ENCODE data around the gene MCM3. TPM values are rescaled to one million over a fixed set of nuclear protein-coding genes. Genes with fewer than 3 reads are reported as not detected.
A peak's percentile ranks its signal among the peaks of the same experiment; 100 is the strongest.

Gene MCM3
- total and polyA plus RNA-seq, 7 experiments from 2014 or later = 20.3 to 157 (median 47.9) TPM

DNA sequence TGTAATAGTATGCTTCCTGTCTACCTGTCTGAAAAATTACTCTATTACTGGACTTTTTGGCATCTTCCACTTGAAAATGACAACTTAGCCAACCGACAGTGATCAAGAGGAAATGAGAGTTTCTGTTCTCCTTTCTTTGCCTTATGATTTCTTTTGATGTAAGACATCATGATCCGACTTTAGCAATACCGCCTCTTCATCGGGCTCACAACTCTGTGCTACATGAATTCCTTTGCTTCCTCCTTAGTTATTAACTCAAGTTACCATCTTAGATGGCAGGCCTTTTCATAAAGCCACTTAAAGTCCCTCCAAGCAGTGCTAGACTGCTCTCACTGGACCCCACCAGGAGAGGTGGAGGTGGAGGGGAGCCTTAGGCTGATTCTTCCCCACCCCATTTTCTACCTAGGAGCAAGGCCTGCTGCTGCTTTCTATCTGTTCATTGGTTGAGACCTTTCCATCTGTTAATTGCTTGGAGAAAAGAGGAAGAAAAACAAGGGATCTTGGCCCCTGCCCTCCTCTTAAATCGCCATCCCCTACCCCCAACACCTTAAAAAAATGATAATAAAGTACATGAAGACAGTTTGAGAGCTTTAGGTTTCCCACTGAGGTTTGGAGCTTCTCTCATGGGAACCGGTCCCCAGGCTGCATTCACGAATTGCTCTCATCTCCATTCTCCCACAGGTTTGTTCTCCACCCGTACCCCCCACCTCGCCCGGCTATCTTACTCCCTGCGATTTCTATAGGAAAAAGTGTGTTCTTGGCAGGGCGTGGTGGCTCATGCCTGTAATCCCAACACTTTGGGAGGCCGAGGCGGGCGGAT is 21.6 kb upstream of the MCM3 start:
- peak overlapping the region; percentile 38 to 84 (median 76) for H3K4me3 Mint-ChIP-seq
- H3K27ac Mint-ChIP-seq = peak overlapping the region; percentile 68 to 98 (median 96)
- peaks cover 0 to 7% (median 2%) of the 10 kb centered on the region in 11 donors for H3K9me3 Mint-ChIP-seq
- DNase-seq (peak in 6 of 9 donors; percentile 23 to 44 (median 32)), ATAC-seq (peak; percentile 52)
- peak overlapping the region; percentile 64 for H3K27ac ChIP-seq (ENCODE audit: low read depth, low read length)
- H3K4me1 ChIP-seq (ENCODE audit: control insufficient read depth in 2 of 2, insufficient read depth in 2 of 2, low read length in 2 of 2) = peaks cover 53 to 78% of the 10 kb centered on the region in 2 donors
- peak overlapping the region; percentile 20 for H3K4me3 ChIP-seq (ENCODE audit: low read length)
- ChIA-PET CTCF (interaction anchor here (0.7 to 6.5 kb wide), 4 partner anchors 20 to 95 kb away, joined by 3 to 46 read pairs (median 5); partner anchors contain the start of gene MCM3), POLR2A (interaction anchor here (0.6 to 3.7 kb wide), 14 partner anchors 8 to 882 kb away, joined by 3 to 21 read pairs (median 4); partner anchors contain the start of genes MCM3 and PAQR8)
- intact Hi-C loops (cut with micrococcal nuclease) = loop anchor here (1.0 to 10.0 kb wide), 6 partner anchors 9 to 1039 kb away; partner anchors contain the start of gene ELOVL5 (in 1 of the 2)
- H3K27me3 Mint-ChIP-seq = no peaks in the 10 kb centered on the region
- peaks cover 54 to 96% (median 82%) of the 10 kb centered on the region in 7 donors for H3K4me1 Mint-ChIP-seq
- H3K36me3 Mint-ChIP-seq = peaks cover 0 to 7% (median 0%) of the 10 kb centered on the region in 5 donors
- H3K9me3 ChIP-seq (ENCODE audit: control insufficient read depth in 2 of 3, low read length in 3 of 3) = no peaks in the 10 kb centered on the region
- no peaks in the 10 kb centered on the region for H3K27me3 ChIP-seq (ENCODE audit: control insufficient read depth in 2 of 2, insufficient read depth in 2 of 2, low read length in 2 of 2)
- H3K36me3 ChIP-seq (ENCODE audit: control insufficient read depth in 2 of 3, insufficient read depth in 3 of 3, low read length in 3 of 3) = no peaks in the 10 kb centered on the region

DNA sequence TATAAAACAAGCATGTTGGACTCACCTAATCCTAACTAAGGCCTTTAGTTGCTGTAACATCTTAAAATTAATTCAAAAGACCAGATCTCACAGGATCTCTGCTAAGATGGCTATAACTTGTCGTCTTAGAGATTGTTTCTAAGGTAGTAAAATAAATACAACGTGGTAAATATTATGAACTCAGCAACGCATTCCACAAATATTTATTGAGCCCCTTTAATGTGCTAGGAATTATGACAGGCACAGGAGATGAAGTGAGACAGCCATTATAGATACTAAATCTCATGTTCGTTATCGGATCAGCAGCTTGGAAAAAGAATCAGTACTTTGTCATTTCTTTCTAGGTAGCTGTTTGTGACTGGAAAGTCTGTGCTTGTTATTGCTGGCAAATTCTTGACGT is 20.9 kb upstream of the MCM3 start:
- no peaks in the 10 kb centered on the region for H3K27me3 ChIP-seq (ENCODE audit: control insufficient read depth in 2 of 2, insufficient read depth in 2 of 2, low read length in 2 of 2)
- ATAC-seq (peak; percentile 12), DNase-seq (peak in 1 of 9 donors; percentile 12)
- H3K36me3 ChIP-seq (ENCODE audit: control insufficient read depth in 2 of 3, insufficient read depth in 3 of 3, low read length in 3 of 3) = no peaks in the 10 kb centered on the region
- peaks cover 50 to 92% (median 81%) of the 10 kb centered on the region in 7 donors for H3K4me1 Mint-ChIP-seq
- ChIA-PET CTCF (interaction anchor here (0.6 to 6.5 kb wide), 5 partner anchors 19 to 94 kb away, joined by 3 to 46 read pairs (median 4); partner anchors contain the start of genes MCM3 and PAQR8), POLR2A (interaction anchor here (0.6 to 1.5 kb wide), 8 partner anchors 13 to 114 kb away, joined by 3 to 16 read pairs (median 3); partner anchors contain the start of gene PAQR8)
- H3K27ac ChIP-seq (ENCODE audit: low read depth, low read length) = peak overlapping the region; percentile 64
- peak overlapping the region; percentile 68 to 98 (median 96) for H3K27ac Mint-ChIP-seq
- H3K27me3 Mint-ChIP-seq = no peaks in the 10 kb centered on the region
- peaks cover 0 to 9% (median 4%) of the 10 kb centered on the region in 11 donors for H3K9me3 Mint-ChIP-seq
- intact Hi-C loops (cut with micrococcal nuclease) = loop anchor here (1.0 to 10.0 kb wide), 6 partner anchors 8 to 1039 kb away; partner anchors contain the start of gene ELOVL5 (in 1 of the 2)
- peak overlapping the region; percentile 35 to 84 (median 74) for H3K4me3 Mint-ChIP-seq
- no peaks in the 10 kb centered on the region for H3K9me3 ChIP-seq (ENCODE audit: control insufficient read depth in 2 of 3, low read length in 3 of 3)
- peaks cover 0 to 13% (median 0%) of the 10 kb centered on the region in 5 donors for H3K36me3 Mint-ChIP-seq
- peak overlapping the region; percentile 20 for H3K4me3 ChIP-seq (ENCODE audit: low read length)
- peaks cover 53 to 73% of the 10 kb centered on the region in 2 donors for H3K4me1 ChIP-seq (ENCODE audit: control insufficient read depth in 2 of 2, insufficient read depth in 2 of 2, low read length in 2 of 2)

- peaks cover 53 to 69% of the 10 kb centered on the region in 2 donors for H3K4me1 ChIP-seq (ENCODE audit: control insufficient read depth in 2 of 2, insufficient read depth in 2 of 2, low read length in 2 of 2)
These were observed 20.4 kb upstream of the MCM3 start for GRCh38 chr6:52304983-52305390.

DNA sequence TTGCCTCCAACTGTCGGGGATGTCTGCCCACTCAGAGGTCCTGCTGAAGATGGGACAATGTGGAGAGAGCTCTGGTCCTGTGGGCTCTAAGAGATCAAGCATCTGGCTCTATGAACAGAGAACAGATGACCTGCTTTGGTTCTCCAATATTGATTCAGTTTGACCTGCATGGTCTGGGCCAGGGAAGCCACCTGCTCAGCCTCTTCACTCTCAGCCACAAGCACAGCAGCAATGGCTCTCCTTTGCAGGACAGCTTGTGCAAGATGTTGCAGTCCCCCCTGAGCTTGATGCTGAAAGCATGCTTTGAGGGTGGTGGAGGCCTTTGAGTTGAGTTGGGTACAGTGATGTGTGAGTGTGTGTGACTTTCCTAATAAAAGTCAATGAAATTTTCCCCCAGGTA is 18.6 kb upstream of the MCM3 start:
- intact Hi-C loops (cut with micrococcal nuclease) = loop anchor here in 1 of 2 donors (10.0 kb wide), 1 partner anchor 1042 kb away; the partner anchor contains the start of gene ELOVL5
- H3K9me3 ChIP-seq (ENCODE audit: control insufficient read depth in 2 of 3, low read length in 3 of 3) = no peaks in the 10 kb centered on the region
- H3K4me3 ChIP-seq (ENCODE audit: low read length) = no peak overlapping the region
- DNase-seq = no peak
- no peak for ATAC-seq
- peak overlapping the region in 7 of 10 donors; percentile 7 to 70 (median 15) for H3K4me3 Mint-ChIP-seq
- H3K27ac Mint-ChIP-seq = peak overlapping the region; percentile 29 to 98 (median 90)
- peaks cover 46 to 81% (median 68%) of the 10 kb centered on the region in 7 donors for H3K4me1 Mint-ChIP-seq
- no peaks in the 10 kb centered on the region for H3K27me3 Mint-ChIP-seq
- no peaks in the 10 kb centered on the region for H3K27me3 ChIP-seq (ENCODE audit: control insufficient read depth in 2 of 2, insufficient read depth in 2 of 2, low read length in 2 of 2)
- peaks cover 0 to 9% (median 3%) of the 10 kb centered on the region in 11 donors for H3K9me3 Mint-ChIP-seq
- POLR2A ChIA-PET = interaction anchor here (0.9 to 1.7 kb wide), 6 partner anchors 10 to 94 kb away, joined by 3 to 9 read pairs (median 4); partner anchors contain the start of genes MCM3 and PAQR8
- peaks cover 0 to 20% (median 0%) of the 10 kb centered on the region in 5 donors for H3K36me3 Mint-ChIP-seq
- no peaks in the 10 kb centered on the region for H3K36me3 ChIP-seq (ENCODE audit: control insufficient read depth in 2 of 3, insufficient read depth in 3 of 3, low read length in 3 of 3)
- H3K27ac ChIP-seq (ENCODE audit: low read depth, low read length) = no peak overlapping the region
- CTCF ChIA-PET = interaction anchor here (0.8 to 1.4 kb wide), 5 partner anchors 13 to 97 kb away, joined by 3 to 7 read pairs (median 3); no protein-coding TSS in a partner anchor
- peaks cover 45 to 51% of the 10 kb centered on the region in 2 donors for H3K4me1 ChIP-seq (ENCODE audit: control insufficient read depth in 2 of 2, insufficient read depth in 2 of 2, low read length in 2 of 2)

More at GRCh38 chr6:52304983-52305390, 20.4 kb upstream of the MCM3 start:
- CTCF ChIA-PET = interaction anchor here (0.6 to 6.5 kb wide), 5 partner anchors 19 to 95 kb away, joined by 3 to 46 read pairs (median 4); partner anchors contain the start of genes MCM3 and PAQR8
- H3K4me3 ChIP-seq (ENCODE audit: low read length) = peak overlapping the region; percentile 20
- no peaks in the 10 kb centered on the region for H3K27me3 ChIP-seq (ENCODE audit: control insufficient read depth in 2 of 2, insufficient read depth in 2 of 2, low read length in 2 of 2)
- H3K9me3 Mint-ChIP-seq = peaks cover 0 to 9% (median 3%) of the 10 kb centered on the region in 11 donors
- ATAC-seq (peak; percentile 62), DNase-seq (peak in 1 of 9 donors; percentile 5)
- no peaks in the 10 kb centered on the region for H3K27me3 Mint-ChIP-seq
- H3K4me1 Mint-ChIP-seq = peaks cover 47 to 88% (median 78%) of the 10 kb centered on the region in 7 donors
- no peaks in the 10 kb centered on the region for H3K36me3 ChIP-seq (ENCODE audit: control insufficient read depth in 2 of 3, insufficient read depth in 3 of 3, low read length in 3 of 3)
- POLR2A ChIA-PET = interaction anchor here (0.6 to 1.5 kb wide), 7 partner anchors 11 to 115 kb away, joined by 3 to 16 read pairs (median 3); partner anchors contain the start of gene PAQR8
- peak overlapping the region; percentile 68 to 98 (median 96) for H3K27ac Mint-ChIP-seq
- peaks cover 0 to 15% (median 0%) of the 10 kb centered on the region in 5 donors for H3K36me3 Mint-ChIP-seq
- no peaks in the 10 kb centered on the region for H3K9me3 ChIP-seq (ENCODE audit: control insufficient read depth in 2 of 3, low read length in 3 of 3)
- peak overlapping the region; percentile 38 to 84 (median 74) for H3K4me3 Mint-ChIP-seq
- H3K27ac ChIP-seq (ENCODE audit: low read depth, low read length) = peak overlapping the region; percentile 64
- intact Hi-C loops (cut with micrococcal nuclease) = loop anchor here (1.0 to 10.0 kb wide), 6 partner anchors 8 to 1040 kb away; partner anchors contain the start of gene ELOVL5 (in 1 of the 2)

DNA sequence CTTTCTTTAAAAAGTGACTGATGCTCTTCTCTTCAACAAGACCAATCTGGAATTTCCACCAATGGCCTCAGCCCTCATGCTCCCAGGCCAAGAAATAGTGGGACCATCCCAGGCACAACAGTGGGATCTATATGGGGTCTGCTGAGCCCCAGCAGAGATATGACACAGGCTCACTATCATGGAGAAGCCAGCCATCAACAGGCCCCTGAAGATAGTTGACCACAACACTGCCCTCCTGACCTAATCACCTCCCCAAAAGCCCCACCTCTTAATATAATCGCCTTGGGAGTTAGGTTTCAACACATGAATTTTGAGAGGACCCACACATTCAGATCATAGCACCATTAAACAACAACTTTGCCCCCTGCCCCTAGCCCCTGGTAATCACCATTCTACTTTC is 16.8 kb upstream of the MCM3 start:
- Mint-ChIP-seq H3K27me3 (no peaks in the 10 kb centered on the region), H3K4me1 (peaks cover 46 to 80% (median 69%) of the 10 kb centered on the region in 7 donors), H3K36me3 (peaks cover 0 to 24% (median 0%) of the 10 kb centered on the region in 5 donors), H3K9me3 (peaks cover 0 to 11% (median 3%) of the 10 kb centered on the region in 11 donors), H3K4me3 (peak overlapping the region in 1 of 10 donors; percentile 33), H3K27ac (peak overlapping the region in 4 of 9 donors; percentile 15 to 70 (median 53))
- no peak for ATAC-seq
- Histone ChIP-seq H3K4me3 (ENCODE audit: low read length) (no peak overlapping the region), H3K27me3 (ENCODE audit: control insufficient read depth in 2 of 2, insufficient read depth in 2 of 2, low read length in 2 of 2) (no peaks in the 10 kb centered on the region), H3K36me3 (ENCODE audit: control insufficient read depth in 2 of 3, insufficient read depth in 3 of 3, low read length in 3 of 3) (no peaks in the 10 kb centered on the region), H3K4me1 (ENCODE audit: control insufficient read depth in 2 of 2, insufficient read depth in 2 of 2, low read length in 2 of 2) (peaks cover 31 to 47% of the 10 kb centered on the region in 2 donors), H3K27ac (ENCODE audit: low read depth, low read length) (no peak overlapping the region), H3K9me3 (ENCODE audit: control insufficient read depth in 2 of 3, low read length in 3 of 3) (no peaks in the 10 kb centered on the region)
- ChIA-PET POLR2A (interaction anchor here (1.0 kb wide), 1 partner anchor 99 kb away, joined by 3 read pairs; no protein-coding TSS in a partner anchor), CTCF (no interaction called here)
- intact Hi-C loops (cut with micrococcal nuclease) = loop anchor here in 1 of 2 donors (10.0 kb wide), 1 partner anchor 1043 kb away; the partner anchor contains the start of gene ELOVL5
- no peak for DNase-seq
